Stimulated activated CD4-positive, alpha-beta T cell treated with anti-CD3 and anti-CD28 coated beads, Interleukin-12 subunit alpha, Interleukin-12 subunit beta, amount 100 ng/mL, for 48 hours (primary cell): ENCODE results near the gene TNS1.
"Not testable (repeated sequence)": the region's sequence is repeated elsewhere in the genome, so short reads cannot be mapped to it uniquely, and the experiment has no call there.

Experiments
- DNase-seq, 3 donors: peaks; one replicate each; pipeline ENCODE4 v3.0.0-alpha.2; 2020; ENCODE audit warnings: low read depth in 2 of 3, low spot score in 1 of 3

The TNS1 gene

DNA sequence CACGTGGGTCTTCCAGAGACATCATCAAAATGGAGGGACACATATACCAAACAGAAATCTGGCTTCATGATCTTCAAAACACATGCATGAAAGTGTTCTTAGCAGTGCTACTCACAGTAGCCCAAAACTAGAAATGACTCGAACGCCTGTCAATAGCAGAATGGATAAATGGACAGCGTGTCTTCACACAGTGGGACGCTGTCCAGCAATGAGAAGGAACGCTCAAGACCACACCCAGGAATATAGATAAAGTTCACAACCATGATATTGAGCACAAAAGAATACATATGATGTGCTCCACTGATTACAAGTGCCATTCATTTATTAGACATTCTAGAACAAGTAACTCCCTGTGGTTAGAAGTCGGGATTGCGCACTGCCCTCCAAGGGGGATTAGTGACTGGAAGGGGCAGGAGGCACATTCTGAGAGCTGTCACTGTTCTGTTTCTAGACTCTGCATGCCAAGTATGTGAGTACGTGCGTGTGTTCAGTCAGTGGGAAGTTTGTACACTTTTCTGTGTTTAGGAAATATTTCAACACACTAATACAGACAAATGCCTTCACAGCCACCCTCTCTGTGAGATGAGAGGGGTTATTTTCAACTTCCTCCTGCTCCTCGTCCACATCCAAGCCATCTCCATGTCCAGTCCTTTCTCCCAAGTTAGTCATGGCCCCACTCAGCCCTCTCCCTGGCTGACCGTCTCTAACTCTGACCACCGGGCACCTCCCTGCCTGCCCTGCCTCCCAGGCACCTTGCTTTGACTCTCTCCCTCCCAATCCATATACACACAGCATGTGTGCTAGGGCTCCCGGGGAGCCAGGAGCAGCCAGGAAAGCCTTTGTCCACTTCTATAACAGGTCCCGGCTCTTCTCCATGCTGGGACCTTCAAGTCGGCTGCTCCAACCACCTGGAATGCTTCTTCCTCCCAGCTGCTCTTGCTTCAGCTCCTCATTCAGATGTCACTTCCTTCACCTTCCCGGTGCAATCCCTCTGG is 26.9 kb upstream of the TNS1 start:
- no peak for DNase-seq

DNA sequence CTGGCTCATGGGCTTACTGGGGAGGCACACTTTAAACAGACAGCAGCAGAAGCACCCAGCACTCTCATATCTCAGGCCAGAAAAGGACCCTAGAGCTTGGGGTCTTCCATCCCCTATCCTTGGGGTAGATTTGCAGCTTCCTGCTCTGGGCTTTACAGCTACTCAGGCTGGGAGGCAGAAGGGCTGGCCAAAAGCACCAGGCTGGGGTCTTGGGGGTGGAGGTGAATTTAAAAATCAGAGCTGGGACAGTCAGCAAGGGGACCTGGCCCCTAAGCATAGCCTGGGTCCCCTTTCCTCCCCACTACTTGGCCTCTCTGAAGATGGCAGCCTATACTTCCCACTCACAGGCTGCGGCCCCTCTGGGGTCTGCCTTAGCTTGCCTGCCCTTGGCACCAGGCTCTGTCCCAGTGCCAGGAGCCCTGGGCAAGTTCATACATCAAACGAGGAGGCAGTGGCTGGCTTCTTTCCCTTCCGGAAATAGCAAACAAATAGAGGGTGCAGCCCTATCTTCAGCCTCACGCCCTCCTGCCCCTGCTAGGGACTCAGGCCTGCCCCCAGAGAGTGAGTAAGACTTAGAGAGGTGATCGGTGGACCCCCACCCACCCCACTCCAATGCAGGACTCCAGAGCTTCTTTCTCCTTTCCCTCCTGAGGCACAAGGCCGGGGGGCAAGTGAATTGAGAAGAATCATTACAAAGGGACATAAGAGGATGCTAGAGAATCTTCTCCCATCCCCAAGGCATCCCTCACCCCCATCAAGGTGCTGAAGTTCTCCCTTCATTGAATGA is 26.0 kb upstream of the TNS1 start:
- DNase-seq = no peak

DNA sequence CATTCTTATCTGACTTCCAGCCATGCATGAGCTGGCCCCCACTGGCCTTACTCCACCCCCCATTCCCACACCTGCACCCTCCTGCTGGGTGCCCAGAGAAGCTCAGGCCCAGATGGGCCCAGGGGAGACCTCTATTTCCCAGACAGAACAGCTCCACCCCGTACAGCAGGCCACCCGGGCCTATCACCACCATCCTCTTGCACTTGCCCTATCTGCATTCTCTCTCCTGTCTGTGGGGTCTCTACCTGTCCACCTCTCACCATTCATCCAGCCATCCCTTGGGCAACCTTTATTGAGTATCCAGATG is 25.3 kb upstream of the TNS1 start:
- no peak for DNase-seq

DNA sequence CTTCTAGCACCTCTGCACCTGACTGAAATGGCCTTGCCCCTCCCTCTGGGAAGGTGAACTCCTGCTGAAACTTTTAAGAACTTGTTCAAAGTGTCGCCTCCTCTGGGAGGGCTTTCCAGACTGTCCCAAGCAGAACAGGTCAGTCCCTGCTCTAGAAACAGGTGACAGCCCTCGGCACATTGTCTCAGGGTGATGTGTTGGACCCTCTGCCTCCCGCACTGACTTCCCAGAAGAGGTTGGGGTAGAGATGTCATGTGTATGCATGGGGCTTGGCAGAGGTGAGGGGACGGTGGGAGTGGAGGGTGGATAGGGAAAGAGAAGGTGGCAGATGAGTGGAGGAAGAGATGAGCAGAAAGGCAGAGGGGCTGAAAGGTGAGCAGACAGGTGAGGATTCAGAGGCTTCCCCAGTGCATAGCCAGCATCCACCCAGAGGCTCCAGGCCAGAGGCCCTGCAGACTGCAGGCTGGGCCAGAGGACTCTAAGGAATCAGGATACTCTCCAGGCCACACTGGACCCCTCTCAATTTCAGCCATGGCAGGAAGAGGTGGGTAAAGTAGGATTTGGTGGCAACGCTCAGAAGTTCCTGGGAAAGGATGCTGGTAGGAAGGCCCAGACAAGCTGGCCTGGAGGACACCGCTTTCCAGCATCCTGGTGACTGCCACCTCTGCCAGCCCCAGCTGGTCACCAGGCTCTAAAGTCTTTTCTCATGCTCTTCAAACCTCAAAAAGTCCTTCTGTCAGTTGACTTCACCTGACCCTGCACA is 24.8 kb upstream of the TNS1 start:
- no peak for DNase-seq

DNA sequence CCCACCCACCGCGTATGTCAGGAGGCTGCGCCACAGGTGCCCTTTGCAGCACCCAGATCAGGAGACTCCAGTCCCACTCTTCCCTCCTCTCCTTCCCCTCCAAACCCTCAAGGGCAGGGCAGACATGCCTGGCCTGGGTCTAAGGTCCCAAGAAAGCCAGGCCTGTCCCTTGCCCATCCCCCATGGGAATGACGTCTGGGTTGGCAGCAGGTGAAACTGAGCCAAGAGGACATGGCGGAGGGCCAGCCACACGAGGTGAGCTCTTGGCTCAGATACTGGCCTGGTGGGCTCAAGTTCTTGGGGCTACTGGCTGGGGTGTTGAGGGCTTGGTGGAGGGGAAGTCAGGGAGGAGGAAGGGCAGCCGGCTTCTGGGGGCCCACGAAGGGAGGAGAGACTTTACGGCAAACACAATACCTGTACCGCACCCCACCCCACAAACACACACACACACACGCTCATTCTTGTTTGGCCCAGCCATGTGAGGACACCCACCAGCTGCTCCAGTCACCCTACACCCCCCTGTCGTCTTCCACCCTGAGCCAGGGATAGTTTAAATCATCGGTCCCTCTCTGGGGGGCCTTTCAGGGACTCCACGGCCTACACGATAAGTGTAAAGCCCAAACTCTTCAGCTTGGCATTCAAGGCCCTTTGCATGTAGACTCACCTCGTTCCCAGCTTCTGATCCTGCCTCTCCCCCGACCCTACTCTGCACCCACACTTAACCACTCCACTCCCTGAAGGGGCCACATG is 24.1 kb upstream of the TNS1 start:
- DNase-seq = no peak

DNA sequence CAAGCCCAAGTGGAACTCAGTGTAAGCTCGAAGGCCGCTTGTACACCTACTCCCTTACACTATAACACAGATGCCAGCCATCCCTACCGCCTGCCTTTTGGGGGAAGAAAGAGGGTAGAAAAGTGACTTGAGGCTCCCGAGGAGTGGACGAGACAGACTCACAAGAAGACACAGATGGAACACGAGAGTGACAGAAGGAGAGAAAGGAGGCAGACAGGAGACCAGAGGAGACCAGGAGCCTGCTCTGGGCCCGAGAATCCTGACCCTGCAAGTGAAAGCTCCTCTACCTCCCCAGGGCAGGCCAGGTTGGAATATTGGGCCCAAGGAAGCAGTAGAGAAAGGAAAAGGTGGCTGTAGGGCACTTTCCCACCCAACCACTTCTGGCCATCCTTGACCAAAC is 23.4 kb upstream of the TNS1 start:
- no peak for DNase-seq

DNA sequence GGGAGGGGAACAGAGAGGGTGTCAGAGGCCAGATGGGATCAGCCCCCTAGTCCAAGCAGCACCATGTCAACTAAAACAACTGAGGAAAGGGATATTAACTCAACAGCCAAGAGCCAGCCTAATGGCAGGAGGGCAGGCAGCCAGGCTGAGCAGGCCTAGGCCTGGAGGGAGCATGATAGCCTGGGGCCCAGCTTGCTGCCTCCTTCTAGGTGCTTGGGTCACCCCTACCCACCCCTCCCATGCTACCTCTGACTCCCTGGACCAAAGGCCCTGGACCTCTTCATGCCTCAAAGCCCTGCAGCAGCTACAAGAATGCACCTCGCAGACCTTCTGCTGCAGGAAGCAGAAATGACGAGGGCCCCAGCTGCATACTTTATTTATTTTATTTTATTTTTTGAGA is 22.1 kb upstream of the TNS1 start:
- no peak for DNase-seq

DNA sequence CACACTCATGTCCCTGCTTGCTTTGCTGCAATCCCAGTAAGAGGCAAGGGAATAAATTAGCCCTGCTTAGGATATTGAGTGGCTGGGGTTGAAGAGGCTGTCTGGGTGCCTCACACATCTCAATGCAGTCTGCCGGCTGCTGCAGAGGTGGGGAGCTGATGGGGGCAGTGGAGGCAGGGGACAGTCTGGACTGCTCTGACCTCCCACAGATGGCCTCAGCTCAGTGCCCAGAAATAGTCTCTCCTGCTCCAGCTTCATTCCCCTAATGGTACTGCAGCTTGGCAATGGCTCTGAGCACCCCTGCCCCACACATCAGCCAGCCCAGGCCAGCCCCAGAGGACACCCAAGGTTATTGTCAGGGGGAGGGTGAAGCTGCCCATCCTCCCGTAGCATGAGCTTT is 21.5 kb upstream of the TNS1 start:
- no peak for DNase-seq

DNA sequence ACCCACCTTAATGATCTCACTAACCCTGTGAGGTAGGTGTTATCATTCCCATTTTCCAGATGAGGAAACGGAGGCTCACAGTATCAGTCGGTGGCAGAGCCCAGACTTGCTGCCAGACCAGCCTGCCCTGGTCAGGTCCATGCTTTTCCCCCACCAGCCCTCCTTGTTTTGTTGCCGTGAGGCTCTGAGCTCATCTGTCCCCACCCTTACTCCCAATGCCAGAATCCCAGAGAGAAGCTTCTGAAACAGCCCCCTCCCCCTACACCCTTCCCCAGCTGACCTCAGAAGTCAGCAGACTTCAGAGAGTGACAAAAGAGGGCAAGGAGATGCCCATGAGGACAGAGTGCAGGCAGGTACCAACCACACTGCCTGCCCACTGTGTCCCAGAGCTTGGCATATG is 20.8 kb upstream of the TNS1 start:
- no peak for DNase-seq

DNA sequence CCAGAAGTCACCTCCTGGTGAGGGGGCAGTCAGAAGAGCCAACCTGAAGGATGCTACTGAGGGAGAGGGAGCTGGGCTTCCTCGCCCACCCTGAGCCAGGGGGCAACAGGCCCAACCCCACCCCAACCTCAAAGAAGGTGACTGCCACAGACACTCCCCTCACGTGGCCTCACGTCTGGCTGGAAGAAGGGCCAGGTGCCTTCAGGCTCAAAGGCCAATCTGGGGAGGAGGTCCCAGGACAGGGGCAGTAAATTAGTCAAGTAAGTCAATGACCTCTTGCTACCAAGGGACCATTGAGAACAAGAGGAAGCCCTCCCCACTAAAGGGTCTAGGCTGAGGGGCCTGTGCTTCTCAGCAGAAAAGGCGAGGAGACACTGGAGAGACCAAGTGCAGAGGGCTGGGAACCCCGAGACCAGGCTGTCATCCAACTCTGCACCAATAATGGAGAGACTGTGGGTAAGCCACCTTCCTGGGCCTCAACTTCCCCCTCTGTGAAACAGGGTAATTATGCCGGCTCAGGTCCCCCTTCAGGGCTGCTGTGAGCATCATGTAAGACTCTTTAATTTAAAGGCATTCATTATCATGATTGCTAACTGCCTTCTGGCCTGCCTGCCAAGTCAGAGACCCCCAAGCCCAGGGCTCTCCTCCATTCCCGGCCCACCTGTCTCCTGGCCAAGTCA is 20.2 kb upstream of the TNS1 start:
- no peak for DNase-seq

DNA sequence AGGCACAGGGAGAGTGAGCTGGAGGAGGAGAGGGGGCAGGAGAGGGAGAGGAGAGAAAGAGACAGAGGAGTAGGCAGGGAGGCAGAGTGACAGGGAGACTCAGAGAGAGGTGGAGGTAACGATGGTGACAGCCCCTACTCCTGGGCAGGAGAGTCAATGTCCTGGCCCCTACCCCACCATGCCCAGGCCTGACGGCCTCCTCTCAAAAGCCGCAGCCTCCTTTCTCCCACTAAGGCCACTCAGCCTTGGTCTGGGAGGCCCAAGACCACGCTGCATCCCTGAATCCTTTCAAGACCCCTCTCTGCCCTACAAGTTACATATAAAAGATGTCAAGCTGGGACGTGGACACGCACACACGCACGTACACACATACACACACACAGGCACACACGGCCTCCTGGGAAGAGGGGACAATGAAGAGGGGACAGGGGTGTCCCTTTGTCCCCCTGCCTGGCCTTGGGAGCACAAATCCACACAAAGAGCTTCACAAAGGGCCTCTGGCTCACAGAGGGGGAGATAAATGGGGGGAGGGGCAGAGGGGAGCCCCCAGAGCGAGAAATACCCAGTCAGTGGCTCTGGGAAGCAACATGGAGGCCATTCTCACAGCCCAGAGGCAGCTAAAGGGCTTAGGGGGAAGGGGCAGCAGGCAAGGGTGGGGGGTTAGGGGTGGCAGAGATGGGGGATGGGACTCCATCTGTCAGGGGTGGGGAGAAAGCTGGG is 19.5 kb upstream of the TNS1 start:
- DNase-seq = no peak

DNA sequence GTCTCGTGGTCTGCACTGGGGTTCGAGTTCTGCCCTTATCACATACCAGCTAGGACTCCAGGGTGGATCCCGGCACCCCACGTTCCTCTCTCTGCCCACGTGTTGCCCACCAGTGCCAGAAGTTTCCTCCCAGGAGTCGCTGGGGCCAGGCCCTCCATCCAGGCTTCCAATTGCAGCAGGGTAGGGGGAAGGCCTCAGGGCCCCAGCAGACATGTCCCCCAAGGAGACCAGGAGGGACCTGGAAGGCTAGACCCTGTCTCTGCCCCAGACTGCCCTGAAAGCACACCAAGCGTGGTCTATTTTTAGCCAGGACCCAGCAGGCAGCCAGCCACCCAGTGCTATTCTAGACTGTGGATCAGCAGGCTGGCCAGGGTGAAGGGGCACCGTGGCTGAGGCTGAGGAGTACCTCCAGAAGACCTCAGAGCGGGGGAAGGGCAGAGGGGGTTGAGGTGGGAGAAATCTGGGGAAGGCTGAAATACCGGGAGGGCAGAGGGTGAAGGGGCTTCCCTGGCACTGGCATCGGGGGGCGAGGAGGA is 18.8 kb upstream of the TNS1 start:
- no peak for DNase-seq

DNA sequence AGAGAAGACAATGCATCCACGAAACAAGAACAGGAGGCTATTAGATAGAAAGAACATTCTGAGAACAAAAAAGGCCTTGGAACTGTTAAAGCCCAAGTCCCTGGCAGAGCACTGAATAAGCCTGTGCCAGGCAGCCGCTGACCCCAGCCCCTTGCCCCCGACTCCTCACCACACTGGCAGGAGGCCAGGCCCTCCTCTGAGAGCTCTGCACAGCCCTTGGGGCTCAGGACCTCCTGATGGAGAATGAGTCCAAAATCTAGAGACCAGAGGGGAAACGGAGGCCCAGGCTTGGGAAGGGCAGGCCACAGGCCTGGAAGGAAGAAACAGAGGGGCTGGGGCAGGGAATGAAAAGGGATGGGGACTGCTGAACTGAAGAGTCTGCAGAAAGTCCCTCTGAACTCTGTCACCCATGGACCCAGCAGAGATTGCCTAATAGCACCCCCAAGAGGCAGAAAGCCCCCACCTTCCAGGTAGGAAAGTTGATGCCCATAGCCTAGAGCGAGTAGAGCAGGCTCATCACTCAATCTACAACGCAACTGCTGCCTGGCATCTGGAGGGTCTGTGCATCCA is 18.3 kb upstream of the TNS1 start:
- no peak for DNase-seq

DNA sequence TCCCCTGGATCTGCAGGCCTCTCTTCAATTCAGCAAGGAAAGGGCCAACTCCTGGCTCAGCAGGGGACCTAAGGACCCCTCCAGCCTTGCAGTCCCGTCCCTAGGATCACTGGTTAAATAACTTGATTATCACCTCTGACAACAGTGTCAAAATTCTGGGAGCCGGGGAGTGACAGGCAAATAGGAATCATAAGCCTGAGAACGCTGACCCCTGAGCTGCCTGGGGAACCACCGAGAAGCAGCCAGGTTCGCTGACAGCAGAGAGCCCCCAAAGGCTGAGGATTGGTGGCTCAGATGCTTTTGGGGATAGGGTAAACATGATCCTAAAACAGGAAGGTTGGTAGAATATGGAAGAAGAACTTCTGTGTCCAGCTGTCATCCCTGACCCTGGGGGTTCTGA is 17.5 kb upstream of the TNS1 start:
- no peak for DNase-seq

DNA sequence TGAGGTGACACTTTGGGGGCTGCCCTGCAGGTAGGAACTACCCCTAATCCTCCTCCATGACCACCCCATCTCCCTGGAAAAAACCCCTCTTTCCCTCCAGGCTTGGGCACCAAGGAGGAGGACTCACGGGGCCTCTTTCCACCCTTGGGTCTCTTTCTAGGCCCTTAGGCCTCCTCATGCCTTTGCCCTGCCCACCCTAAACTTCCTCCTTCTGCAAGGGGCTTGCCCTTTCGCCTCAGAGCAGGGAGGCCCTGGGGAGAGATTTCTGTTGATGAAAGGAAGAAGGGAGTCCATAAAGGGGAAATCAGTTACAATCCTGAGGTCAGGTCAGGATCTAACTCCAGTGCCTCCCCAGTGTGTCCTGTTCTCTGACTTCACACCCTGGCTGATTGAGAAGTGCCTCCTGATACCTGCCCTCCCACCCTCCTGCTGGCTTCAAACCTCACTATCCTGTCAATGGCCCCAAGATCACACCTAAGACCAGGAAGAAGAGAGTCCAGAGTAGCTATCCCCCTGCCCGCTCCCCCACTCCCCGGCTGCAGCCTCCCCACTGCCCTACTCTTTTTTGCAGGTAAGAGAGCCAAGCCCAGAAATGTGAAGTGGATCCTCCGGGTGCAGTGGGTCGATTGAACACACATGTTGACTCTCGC is 16.7 kb upstream of the TNS1 start:
- DNase-seq = no peak

DNA sequence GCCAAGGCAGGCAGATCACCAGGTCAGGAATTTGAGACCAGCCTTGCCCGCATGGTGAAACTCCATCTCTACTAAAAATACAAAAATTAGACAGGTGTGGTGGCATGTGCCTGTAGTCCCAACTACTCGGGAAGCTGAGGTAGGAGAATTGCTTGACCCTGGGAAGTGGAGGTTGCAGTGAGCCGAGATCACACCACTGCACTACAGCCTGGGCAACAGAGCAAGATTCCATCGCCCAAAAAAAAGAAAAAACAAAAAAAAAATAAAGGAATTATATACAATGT is 16.0 kb upstream of the TNS1 start:
- DNase-seq = not testable (repeated sequence)

DNA sequence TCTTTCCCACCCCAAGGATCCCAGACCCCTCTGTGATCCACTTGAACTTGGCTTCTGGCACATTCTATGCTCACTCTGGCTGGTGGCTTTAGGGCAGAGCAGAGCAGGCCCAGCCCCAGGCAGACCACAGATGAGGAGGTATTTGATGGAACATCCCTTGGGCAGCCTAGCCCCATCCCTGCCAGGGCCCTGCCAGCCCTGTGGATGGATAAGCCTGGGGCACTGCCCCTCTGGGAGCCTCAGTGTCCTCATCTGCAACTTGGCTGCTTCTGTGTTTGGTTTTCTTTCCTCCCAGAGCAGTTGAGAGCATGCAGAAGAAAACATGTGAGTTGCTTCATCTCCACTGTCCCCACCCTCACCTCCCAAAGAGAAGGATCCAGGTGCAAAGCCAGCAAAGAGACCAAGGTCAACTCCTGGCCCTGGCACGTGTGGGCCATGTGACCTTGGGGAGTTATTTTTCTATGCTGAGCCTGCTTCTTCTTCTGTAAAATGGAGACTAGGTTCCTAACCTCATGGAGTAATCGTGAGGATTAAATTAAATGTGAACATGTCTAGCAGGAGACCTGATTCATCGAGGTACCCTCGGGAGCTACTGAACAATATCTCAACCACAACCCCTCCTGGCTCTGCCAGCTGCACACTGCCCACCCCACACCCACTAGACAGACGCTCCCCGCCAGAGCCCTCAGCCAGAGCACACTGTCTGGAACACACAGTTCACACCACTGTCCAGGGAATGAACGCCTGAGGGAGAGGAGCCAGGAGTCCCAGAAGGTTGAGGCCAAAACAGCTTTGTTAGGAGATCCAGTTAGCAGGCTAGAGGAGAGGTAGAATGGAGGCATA is 14.6 kb upstream of the TNS1 start:
- no peak for DNase-seq

DNA sequence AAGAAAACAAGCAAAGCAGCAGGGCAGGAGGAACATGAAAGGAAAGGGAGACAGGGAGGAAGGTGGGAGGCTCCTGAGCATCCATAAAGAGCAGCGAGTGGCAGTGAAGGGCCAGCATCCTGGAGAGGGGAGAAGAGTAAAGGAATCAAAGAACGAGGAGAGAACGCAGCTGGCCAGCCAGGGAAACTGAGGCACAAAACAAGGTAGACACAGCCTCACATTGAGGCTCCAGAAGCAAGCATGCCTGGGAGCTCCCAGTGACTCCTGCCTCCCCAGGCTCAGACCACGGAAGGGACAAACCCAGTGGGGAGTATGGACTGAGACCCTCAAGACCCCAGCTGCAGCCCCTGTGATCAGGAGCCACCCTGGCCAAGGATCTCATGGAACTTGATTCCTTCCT is 14.0 kb upstream of the TNS1 start:
- DNase-seq = no peak
